Measurements from ENCODE around the gene MAP3K9. TPM values are rescaled to one million over a fixed set of nuclear protein-coding genes. Genes with fewer than 3 reads are reported as not detected.

MAP3K9 gene
- total and polyA plus RNA-seq, 2 of the 8 experiments (the other 6 are each of a cell fraction or from before 2014, with no cell fraction given) = 9.8 to 24.7 TPM

GRCh38 chr14:70773182-70773862 is 36.0 kb downstream of the MAP3K9 start:
- Histone ChIP-seq H3K23me2 (ENCODE audit: low read depth, low read length) (no peaks in the 10 kb centered on the region), H3K4ac (replicated peaks; ENCODE audit: insufficient read length, low read depth, low read length) (no peak overlapping the region), H3K27me3 (replicated peaks in 1 of 4; ENCODE audit: control insufficient read depth in 3 of 4, extremely low read depth in 1 of 4, insufficient read depth in 3 of 4, low read length in 3 of 4) (no peaks in the 10 kb centered on the region), H3K18ac (ENCODE audit: extremely low read depth, low read length) (no peak overlapping the region), H2BK12ac (ENCODE audit: low read depth, low read length) (no peak overlapping the region; the same call in 1 of the 2 replicates), H3K9ac (replicated peaks in 1 of 4; ENCODE audit: extremely low read depth in 1 of 4, low read depth in 3 of 4, low read length in 3 of 4) (no peak overlapping the region), H2BK20ac (ENCODE audit: low read length) (no peak overlapping the region), H2BK5ac (ENCODE audit: low read depth, low read length) (no peak overlapping the region), H3K36me3 (ENCODE audit: control insufficient read depth in 2 of 4, insufficient read depth in 4 of 4, low read length in 3 of 4) (no peaks in the 10 kb centered on the region), H3K14ac (ENCODE audit: insufficient read length) (no peak overlapping the region), H4K5ac (ENCODE audit: insufficient read length, low read depth, low read length) (no peak overlapping the region), H3K56ac (replicated peaks; ENCODE audit: insufficient read length, low read depth, low read length) (no peak overlapping the region), H4K8ac (ENCODE audit: extremely low read depth, insufficient read depth, low read length) (no peak overlapping the region), H4K20me1 (replicated peaks in 1 of 2; ENCODE audit: control insufficient read depth in 1 of 2, insufficient read depth in 2 of 2, low read length in 2 of 2) (peaks cover 0 to 10% of the 10 kb centered on the region in 2 experiments), H3K79me2 (ENCODE audit: control insufficient read depth in 1 of 2, insufficient read depth in 2 of 2, low read length in 2 of 2) (peaks cover 0 to 46% of the 10 kb centered on the region in 2 experiments), H2AFZ (ENCODE audit: low read length) (no peak overlapping the region), H3K4me1 (replicated peaks in 1 of 4; ENCODE audit: control insufficient read depth in 3 of 4, insufficient read depth in 4 of 4, low read length in 3 of 4) (peaks cover 8 to 10% (median 9%) of the 10 kb centered on the region in 4 experiments), H3K4me2 (ENCODE audit: insufficient read depth in 1 of 2, low read depth in 2 of 2, low read length in 2 of 2) (no peak overlapping the region), H3K4me3 (ENCODE audit: extremely low read depth in 1 of 4, insufficient read depth in 2 of 4, low read depth in 3 of 4, low read length in 4 of 4) (no peak overlapping the region), H2BK120ac (replicated peaks; ENCODE audit: low read depth, low read length) (no peak overlapping the region), H3K9me3 (ENCODE audit: insufficient read depth in 2 of 2, low read depth in 1 of 2, low read length in 1 of 2) (no peaks in the 10 kb centered on the region), H3K23ac (ENCODE audit: insufficient read length) (no peak overlapping the region), H3K27ac (ENCODE audit: low read depth, low read length) (no peak overlapping the region), H2BK15ac (ENCODE audit: low read length) (no peak overlapping the region), H4K91ac (replicated peaks; ENCODE audit: insufficient read length, low read length) (no peak overlapping the region), H2AK5ac (ENCODE audit: low read depth, low read length) (no peak overlapping the region), H3K79me1 (ENCODE audit: low read depth, low read length) (peaks cover 13% of the 10 kb centered on the region)
- no peak for DNase-seq (ENCODE audit: low read depth in 1 of 2, low spot score in 2 of 2)
- CTCF ChIA-PET (ENCODE audit: partially characterized antibody) = interaction anchor here (0.7 to 1.2 kb wide), 2 partner anchors 8 to 60 kb away, joined by 4 read pairs; no protein-coding TSS in a partner anchor
- FAIRE-seq = no peak
- WGBS, 2 experiments (ENCODE audit: extremely low coverage in 1 of 2, insufficient coverage in 1 of 2, insufficient read length in 1 of 2, insufficient replicate concordance in 2 of 2, low coverage in 1 of 2, low lambda C conversion rate in 2 of 2, missing lambda C conversion rate in 1 of 2) = 86% methylated on average over 3 of the region's 3 CpGs; no CpG with 5 or more reads in 1 of the 2 experiments
- POLR2A ChIA-PET (ENCODE audit: partially characterized antibody) = no interaction called here
- TF ChIP-seq MAFK (IDR thresholded peaks at IDR 0.05; ENCODE audit: low read depth, low read length) = no peak

All from H1 (cell line).